BE2C (cell line): ENCODE data around the gene SUZ12. TPM values are rescaled to one million over a fixed set of nuclear protein-coding genes. Genes with fewer than 3 reads are reported as not detected.
"Not testable (repeated sequence)": the region's sequence is repeated elsewhere in the genome, so short reads cannot be mapped to it uniquely, and the experiment has no call there.

Experiments used
- DNase-seq: peaks from one replicate; pipeline ENCODE4 v3.0.0-alpha.2; 2020
- H3K27me3 ChIP-seq: fragments of 250-450 bp; sonication (Bioruptor Pico); 2 replicates; pipeline ENCODE4 v1.5.1; 2020; ENCODE audit warnings: mild to moderate bottlenecking
- H3K36me3 ChIP-seq: fragments of 250-450 bp; sonication (Bioruptor Pico); 2 replicates; pipeline ENCODE4 v1.5.1; 2020; ENCODE audit warnings: mild to moderate bottlenecking
- H3K4me1 ChIP-seq: fragments of 250-450 bp; sonication (Bioruptor Pico); 2 replicates; pipeline ENCODE4 v1.5.1; 2020
- H3K4me3 ChIP-seq: 2 replicates; pipeline ENCODE4 v1.5.1; 2011; ENCODE audit warnings: low read depth, low read length
- H3K9me3 ChIP-seq: fragments of 250-450 bp; sonication (Bioruptor Pico); 2 replicates; pipeline ENCODE4 v1.5.1; 2020
- polyA plus RNA-seq: library from polyadenylated mRNA; unstranded; fragments of >200 nt; gene quantifications from one replicate; pipeline ENCODE4 v1.2.1, GENCODE V29; 2012; ENCODE audit warnings: low read depth, missing spikeins; ENCODE audit not compliant: insufficient read length, insufficient read depth
- TF ChIP-seq, protein P1 (sequence below): IDR thresholded peaks from 2 replicates; pipeline ENCODE4 v1.5.1; 2012; ENCODE audit warnings: mild to moderate bottlenecking, low read depth, low read length

SUZ12 gene
- polyA plus RNA-seq = 10.1 TPM

GRCh38 chr17:31936615-31937609, at the start of gene SUZ12:
TSS of gene SUZ12 (plus strand) at chr17:31937007. CDS start at chr17:31937247, 240 bp downstream.
- not testable (repeated sequence) for H3K27me3 ChIP-seq, H3K9me3 ChIP-seq, H3K36me3 ChIP-seq, H3K4me1 ChIP-seq
- H3K4me3 ChIP-seq = peak within 1 kb of the TSS; percentile 64
- DNase-seq = peak; percentile 80

- H3K4me3 ChIP-seq = no peak overlapping the region
- H3K4me1 ChIP-seq = no peaks in the 10 kb centered on the region
- TF ChIP-seq, protein P1, sequence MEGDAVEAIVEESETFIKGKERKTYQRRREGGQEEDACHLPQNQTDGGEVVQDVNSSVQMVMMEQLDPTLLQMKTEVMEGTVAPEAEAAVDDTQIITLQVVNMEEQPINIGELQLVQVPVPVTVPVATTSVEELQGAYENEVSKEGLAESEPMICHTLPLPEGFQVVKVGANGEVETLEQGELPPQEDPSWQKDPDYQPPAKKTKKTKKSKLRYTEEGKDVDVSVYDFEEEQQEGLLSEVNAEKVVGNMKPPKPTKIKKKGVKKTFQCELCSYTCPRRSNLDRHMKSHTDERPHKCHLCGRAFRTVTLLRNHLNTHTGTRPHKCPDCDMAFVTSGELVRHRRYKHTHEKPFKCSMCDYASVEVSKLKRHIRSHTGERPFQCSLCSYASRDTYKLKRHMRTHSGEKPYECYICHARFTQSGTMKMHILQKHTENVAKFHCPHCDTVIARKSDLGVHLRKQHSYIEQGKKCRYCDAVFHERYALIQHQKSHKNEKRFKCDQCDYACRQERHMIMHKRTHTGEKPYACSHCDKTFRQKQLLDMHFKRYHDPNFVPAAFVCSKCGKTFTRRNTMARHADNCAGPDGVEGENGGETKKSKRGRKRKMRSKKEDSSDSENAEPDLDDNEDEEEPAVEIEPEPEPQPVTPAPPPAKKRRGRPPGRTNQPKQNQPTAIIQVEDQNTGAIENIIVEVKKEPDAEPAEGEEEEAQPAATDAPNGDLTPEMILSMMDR = no peak
- H3K9me3 ChIP-seq = no peaks in the 10 kb centered on the region
- no peak for DNase-seq
- H3K36me3 ChIP-seq = no peaks in the 10 kb centered on the region; the same call in none of the 2 replicates
- H3K27me3 ChIP-seq = no peaks in the 10 kb centered on the region
Observed at GRCh38 chr17:31888124-31888523, 48.7 kb upstream of the SUZ12 start.

GRCh38 chr17:31900877-31901276, 35.9 kb upstream of the SUZ12 start:
- DNase-seq = no peak
- Histone ChIP-seq H3K27me3 (no peaks in the 10 kb centered on the region), H3K36me3 (peaks cover 9% of the 10 kb centered on the region), H3K4me3 (peak overlapping the region; percentile 92), H3K9me3 (no peaks in the 10 kb centered on the region), H3K4me1 (no peaks in the 10 kb centered on the region)
- TF ChIP-seq, protein P1 = no peak

GRCh38 chr17:31902693-31903092, 34.1 kb upstream of the SUZ12 start:
- Histone ChIP-seq H3K27me3 (no peaks in the 10 kb centered on the region), H3K9me3 (no peaks in the 10 kb centered on the region), H3K36me3 (peaks cover 9% of the 10 kb centered on the region), H3K4me1 (no peaks in the 10 kb centered on the region), H3K4me3 (no peak overlapping the region)
- DNase-seq = no peak
- TF ChIP-seq, protein P1 = no peak

GRCh38 chr17:31903401-31903800, 33.4 kb upstream of the SUZ12 start:
- Histone ChIP-seq H3K4me3 (no peak overlapping the region), H3K4me1 (no peaks in the 10 kb centered on the region), H3K27me3 (no peaks in the 10 kb centered on the region), H3K9me3 (no peaks in the 10 kb centered on the region), H3K36me3 (peaks cover 9% of the 10 kb centered on the region)
- TF ChIP-seq, protein P1 = no peak
- DNase-seq = no peak

GRCh38 chr17:31907342-31907962, 29.4 kb upstream of the SUZ12 start:
- no peaks in the 10 kb centered on the region for H3K4me1 ChIP-seq
- DNase-seq = peak; percentile 18
- no peaks in the 10 kb centered on the region for H3K36me3 ChIP-seq
- no peaks in the 10 kb centered on the region for H3K9me3 ChIP-seq
- TF ChIP-seq, protein P1 = no peak
- no peak overlapping the region for H3K4me3 ChIP-seq
- no peaks in the 10 kb centered on the region for H3K27me3 ChIP-seq
